Glomerular endothelial cell (primary cell): ENCODE data around the gene TRIM52. TPM values are rescaled to one million over a fixed set of nuclear protein-coding genes. Genes with fewer than 3 reads are reported as not detected.

Source experiments
- DNase-seq: peaks from one replicate; pipeline ENCODE4 v3.0.0-alpha.2; 2011; ENCODE audit warnings: low read depth, low spot score; ENCODE audit errors: extremely low read depth
- total RNA-seq: library from RNA; depleted of rRNA; stranded (reverse); fragments of >200 nt; gene quantifications from 2 replicates; pipeline ENCODE4 v1.2.3, GENCODE V29; 2015

TRIM52 gene
- total RNA-seq, 1 donor from 2014 or later = 7.1 TPM

- DNase-seq = no peak
These were observed 1.7 kb downstream of the TRIM52 start for GRCh38 chr5:181259283-181259682.

GRCh38 chr5:181258576-181258975 lies 2.4 kb downstream of the TRIM52 start:
- no peak for DNase-seq

DNA sequence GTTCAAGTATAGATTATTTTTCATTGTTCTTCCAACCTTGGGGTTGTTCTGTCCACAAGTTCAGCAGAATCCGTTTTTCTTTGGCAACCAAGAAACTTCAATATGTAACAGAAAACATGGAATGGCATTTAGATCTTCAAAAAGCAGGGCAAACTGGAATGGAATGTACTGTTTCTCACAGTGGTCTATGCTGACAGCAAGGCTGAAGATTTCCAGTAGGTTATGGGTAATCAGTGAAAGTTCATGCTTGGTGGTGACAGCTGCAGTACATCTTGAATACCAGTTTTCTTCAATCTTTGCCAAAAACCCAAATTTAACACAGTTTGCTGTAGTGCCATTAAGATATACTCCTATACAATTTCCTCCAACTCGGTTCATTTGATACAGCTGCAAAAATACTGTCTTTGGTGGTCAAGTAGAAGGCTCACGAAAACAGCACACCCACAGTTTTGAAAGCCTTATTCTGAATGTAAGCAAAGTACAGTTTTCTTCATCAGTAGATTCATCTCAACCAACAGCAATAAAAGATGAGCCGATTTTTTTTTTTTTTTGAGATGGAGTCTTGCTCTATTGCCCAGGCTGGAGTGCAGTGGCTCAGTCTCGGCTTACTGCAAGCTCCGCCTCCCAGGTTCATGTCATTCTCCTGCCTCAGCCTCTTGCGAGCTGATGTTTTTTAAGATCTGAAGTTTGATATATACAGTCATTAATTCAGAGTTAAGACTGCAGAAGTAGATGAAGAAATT lies 4.9 kb downstream of the TRIM52 start:
- no peak for DNase-seq

DNA sequence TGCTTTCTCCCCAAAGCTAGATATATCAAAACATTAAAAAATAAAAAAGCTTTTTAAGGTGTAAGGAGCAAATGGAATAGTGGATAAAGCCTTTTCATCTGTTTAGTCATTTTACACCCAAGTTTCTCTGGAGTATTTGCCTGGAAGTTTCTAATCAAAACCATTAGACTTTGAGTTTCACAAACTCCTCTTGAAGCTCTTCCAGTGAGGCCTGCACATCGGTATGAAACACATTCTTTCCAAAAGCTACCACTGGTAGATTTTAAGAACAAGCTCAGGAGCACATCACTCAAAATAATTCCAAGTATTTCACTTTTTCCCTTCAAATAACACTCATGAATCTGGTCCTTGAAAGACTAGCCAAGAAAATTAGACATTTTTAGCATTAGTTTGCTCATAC lies 5.7 kb downstream of the TRIM52 start:
- no peak for DNase-seq

DNA sequence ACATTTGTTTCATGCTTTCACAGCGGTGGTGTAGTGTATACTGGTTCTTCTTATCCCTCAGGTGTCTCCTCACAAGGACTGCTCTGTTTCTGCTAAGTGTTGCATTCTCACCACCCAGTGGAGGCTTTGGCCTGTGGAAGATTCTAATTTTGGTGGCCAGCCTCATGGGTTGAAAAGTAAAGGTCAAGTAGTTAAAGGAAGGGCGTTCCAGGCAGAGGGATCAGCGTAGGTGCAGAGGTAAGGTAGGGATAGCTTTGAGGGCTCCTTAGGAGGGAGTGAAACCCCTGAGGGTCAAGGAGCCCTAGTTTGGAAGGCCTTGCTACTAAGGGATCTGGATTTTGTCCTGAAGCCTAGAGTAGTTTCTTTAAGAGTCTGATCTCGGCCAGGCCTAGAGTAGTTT lies 12.7 kb downstream of the TRIM52 start:
- DNase-seq = no peak

GRCh38 chr5:181246276-181247049 lies 14.5 kb downstream of the TRIM52 start:
- DNase-seq = no peak

DNA sequence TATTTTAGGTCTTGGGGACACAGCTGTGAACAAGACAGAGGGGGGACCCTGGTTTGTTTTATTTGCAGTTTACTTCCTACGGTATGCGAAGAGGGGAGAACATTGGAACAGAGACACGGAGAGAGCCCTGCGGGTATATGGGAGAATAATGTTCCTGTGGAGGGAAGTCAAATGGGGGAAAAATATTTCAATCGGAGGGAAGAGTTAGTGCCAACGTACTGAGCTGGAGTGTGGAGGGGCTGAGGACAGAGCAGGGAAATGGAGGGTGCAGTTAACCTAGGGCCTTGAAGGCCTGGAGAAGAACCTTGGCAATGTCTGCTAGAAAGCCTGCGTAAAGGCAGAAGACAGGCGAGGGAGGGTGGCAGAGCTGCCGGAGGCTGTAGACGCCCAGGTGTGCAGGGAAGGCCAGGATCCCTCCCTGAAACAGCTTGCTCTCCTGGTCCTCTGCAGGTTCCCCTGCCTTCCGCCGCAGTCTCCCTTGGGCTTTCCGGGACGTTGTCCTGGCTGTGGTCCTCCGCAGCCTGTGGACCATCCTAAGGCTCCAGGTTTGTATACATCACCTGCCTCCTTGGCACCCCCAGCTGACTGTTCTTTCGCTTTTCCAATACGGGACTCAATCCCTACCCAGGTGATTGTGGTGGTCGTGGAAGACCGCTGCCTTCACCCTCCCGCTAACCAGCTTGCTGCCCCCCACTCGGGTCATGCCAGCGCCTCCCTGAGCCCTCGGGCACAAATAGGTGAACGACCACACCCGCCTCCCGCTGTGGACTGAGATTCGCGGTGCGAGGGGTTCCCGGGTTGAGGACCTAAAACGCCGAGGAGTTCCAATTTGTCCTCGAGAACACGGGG lies 15.3 kb downstream of the TRIM52 start:
- no peak for DNase-seq

GRCh38 chr5:181243564-181244343 lies 17.2 kb downstream of the TRIM52 start, which contains the start of gene RACK1:
Gene RACK1, minus strand, starts transcription at chr5:181243906. Its CDS starts 106 bp downstream, at chr5:181243800.
- peak; percentile 73 for DNase-seq

DNA sequence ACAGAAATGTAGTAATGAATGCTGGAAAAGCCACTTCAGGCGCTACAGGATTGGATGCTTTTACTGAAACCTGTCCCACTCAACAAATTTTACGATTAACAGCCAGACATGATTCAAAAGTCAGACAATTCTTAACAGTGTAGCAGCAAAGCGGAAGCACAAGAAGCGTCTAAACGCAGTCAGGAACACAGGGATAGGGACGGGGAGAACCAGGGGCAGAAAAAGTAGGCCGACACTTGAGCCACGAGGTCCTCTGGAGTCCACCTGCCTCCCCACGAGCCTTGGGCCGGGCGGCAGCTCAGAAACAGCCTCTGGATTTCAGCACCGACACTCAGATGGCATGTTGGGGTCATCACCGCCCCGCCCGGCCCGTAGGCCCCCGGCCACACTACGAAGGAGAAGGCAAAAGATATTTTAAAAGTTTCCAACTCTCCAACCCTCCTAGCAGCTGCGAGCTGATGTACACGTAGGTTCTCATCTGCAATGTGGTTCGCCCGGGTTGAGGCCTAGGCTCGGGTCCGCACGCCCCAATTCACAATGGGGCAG lies 17.9 kb downstream of the TRIM52 start:
- DNase-seq = no peak

DNA sequence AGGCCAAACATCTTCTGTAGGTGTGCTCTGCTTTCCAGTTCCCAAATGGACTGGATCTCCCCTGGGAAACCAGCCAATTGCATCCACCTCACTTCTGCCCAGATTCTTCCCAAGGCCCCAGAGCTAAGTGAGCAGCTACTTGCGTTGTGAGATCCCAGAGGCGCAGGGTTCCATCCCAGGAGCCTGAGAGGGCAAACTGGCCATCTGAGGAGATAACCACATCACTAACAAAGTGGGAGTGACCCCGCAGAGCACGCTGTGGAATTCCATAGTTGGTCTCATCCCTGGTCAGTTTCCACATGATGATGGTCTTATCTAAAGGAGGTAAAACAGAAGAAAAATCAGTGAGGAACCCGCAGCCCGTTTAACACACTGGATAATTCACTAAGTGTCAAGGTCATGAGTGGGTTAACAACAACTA lies 18.9 kb downstream of the TRIM52 start:
- no peak for DNase-seq

DNA sequence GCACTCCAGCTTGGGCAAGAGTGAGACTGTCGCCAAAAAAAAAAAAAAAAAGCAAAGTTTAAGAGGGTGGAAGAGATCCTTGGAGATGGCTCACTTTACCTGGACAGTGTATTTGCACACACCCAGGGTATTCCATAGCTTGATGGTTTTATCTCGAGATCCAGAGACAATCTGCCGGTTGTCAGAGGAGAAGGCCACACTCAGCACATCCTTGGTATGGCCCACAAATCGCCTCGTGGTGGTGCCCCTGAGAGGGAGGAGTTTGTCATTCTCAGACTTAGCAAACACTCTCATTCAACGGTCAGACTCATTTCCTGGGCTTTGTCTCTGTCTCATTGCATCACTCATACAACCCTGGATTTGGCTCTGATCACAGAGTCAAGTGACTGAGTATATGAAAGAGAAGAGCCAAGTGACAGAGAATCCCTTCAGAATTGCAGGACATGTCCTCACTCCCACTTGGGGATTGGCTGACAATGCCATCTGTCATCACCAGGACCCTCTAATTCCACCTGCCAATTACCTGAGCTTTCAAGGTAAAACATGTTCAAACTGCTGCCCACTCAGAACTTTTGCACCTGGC lies 19.5 kb downstream of the TRIM52 start:
- DNase-seq = peak; percentile 62

GRCh38 chr5:181239062-181239663 lies 21.8 kb downstream of the TRIM52 start:
- DNase-seq = no peak

- DNase-seq = no peak
These were observed 23.1 kb downstream of the TRIM52 start for GRCh38 chr5:181237729-181238385.

GRCh38 chr5:181236954-181237641 lies 23.8 kb downstream of the TRIM52 start:
- DNase-seq = no peak

DNA sequence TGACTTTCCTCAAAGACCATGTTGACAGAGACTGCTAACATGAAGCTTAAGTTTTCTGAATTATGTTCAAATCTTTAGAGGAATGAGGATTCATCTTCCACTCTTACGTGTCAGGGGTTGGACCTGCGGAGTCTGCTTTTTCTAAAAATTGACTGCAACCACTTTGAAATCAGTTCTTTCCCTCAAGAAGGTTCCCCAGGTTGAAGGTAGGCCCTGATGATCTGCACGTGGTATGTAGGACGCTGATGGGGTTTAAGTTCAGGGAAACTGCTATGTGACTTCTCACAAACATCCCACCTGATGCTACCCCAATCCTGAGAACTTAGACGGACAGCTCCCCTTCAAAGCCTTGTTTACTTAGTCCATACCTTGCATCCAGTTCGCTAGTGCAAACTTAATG lies 24.5 kb downstream of the TRIM52 start:
- no peak for DNase-seq

DNA sequence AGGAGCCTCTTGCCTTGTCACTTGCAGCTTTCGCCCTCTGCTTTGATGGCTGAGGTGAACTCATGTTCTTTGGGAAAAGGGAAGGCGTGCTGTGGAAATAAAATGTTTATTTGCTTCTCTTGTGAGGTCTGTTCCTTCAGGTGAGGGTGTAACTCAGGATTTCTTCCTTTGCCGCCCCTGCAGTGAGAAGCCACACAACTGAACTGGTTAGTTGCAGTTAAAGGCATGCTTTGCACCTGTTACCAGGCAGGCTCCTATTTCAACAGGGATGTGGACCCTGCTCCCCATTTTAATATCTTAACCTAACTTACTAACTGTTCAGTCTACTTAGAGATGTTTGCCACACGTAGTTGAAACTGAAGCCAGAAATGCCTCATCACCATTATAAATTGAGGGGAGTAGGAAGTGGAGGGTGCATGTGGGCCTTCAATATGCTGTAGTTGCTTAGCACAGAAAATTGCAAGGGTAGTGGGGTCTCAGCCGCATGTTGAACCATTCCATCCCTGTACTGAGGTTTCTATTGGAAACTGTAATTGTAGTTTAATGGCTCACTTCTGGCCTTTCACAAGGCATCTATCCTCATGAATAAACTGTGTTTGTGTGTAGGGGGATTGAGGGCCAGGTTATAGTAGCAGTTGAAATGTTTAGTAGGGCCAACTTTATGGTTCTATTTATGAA lies 25.1 kb downstream of the TRIM52 start:
- no peak for DNase-seq

GRCh38 chr5:181235323-181235688 lies 25.6 kb downstream of the TRIM52 start:
- DNase-seq = no peak
